Motor neuron (in vitro differentiated cells): ENCODE data around the gene RBMS3. TPM values are rescaled to one million over a fixed set of nuclear protein-coding genes. Genes with fewer than 3 reads are reported as not detected.

Experiments used
- ATAC-seq, 8 experiments: fragments of 200-7000 bp; cut with Tn5 transposase; replicated peaks in 6 of 8; 2 replicates each; pipeline ENCODE4 v1.8.0; 2021; ENCODE audit warnings: mild to moderate bottlenecking in 8 of 8, moderate library complexity in 8 of 8
- H3K27ac ChIP-seq, 2 donors: fragments of 250-450 bp; sonication (Bioruptor Pico); 2 replicates each; pipeline ENCODE4 v1.9.0; 2021; ENCODE audit warnings: antibody characterized with exemption in 2 of 2, mild to moderate bottlenecking in 2 of 2, moderate library complexity in 1 of 2
- H3K4me1 ChIP-seq, 2 donors: fragments of 250-450 bp; sonication (Bioruptor Pico); replicated peaks in 1 of 2; 2 replicates each; pipeline ENCODE4 v1.6.1; 2021; ENCODE audit warnings: antibody characterized with exemption in 2 of 2, mild to moderate bottlenecking in 2 of 2, moderate library complexity in 1 of 2
- H3K4me3 ChIP-seq, 5 donors: fragments of 250-450 bp; sonication (Bioruptor Pico); 2 replicates each; pipeline ENCODE4 v1.9.0; 2021; ENCODE audit warnings: antibody characterized with exemption in 5 of 5, mild to moderate bottlenecking in 5 of 5, moderate library complexity in 4 of 5
- WGBS, 10 experiments: fragments of 450-650 bp; shearing (Covaris generic); methylation state at CpG; one replicate each; pipeline ENCODE4 v1.0.0; 2022; 5-methylcytosine and 5-hydroxymethylcytosine counted together
- in situ Hi-C, 9 experiments: fragments of 400-800 bp; cut with MboI; loops; one replicate each; pipeline ENCODE4 v1.15.0; 2021; ENCODE audit warnings: low sequenced_read_pairs in 9 of 9, low pct_unique_long_range_greater_than_20kb in 2 of 9; ENCODE audit not compliant: unreplicated experiment in 9 of 9
- total RNA-seq, 8 experiments: library from RNA; unstranded; fragments of 300-600 nt; gene quantifications; 2 replicates each; pipeline versions ENCODE4 v1.2.3 to v1.2.4, GENCODE V29; 2022

Gene RBMS3
- total RNA-seq, 8 experiments from 2014 or later, result 11.0 to 63.7 (median 16.7) TPM

- no peak overlapping the region for H3K27ac ChIP-seq
- peaks cover 0 to 27% of the 10 kb centered on the region in 2 donors for H3K4me1 ChIP-seq
- in situ Hi-C loops, result no loop called here
- no peak for ATAC-seq
- 92 to 100% (median 100%) methylated on average over 1 to 2 of the region's 2 CpGs; no CpG with 5 or more reads in 1 of the 10 experiments for whole genome bisulfite sequencing, 10 experiments
- H3K4me3 ChIP-seq, result no peak overlapping the region
Measured at GRCh38 chr3:29416514-29416913, 135.6 kb downstream of the RBMS3 start.

- peaks cover 0 to 12% of the 10 kb centered on the region in 2 donors for H3K4me1 ChIP-seq
- no peak for ATAC-seq
- no peak overlapping the region for H3K4me3 ChIP-seq
- in situ Hi-C loops, result no loop called here
- H3K27ac ChIP-seq, result no peak overlapping the region
- WGBS, 10 experiments, result 76 to 100% (median 87%) methylated on average over 1 to 6 of the region's 6 CpGs
Measured at GRCh38 chr3:29420106-29420505, 139.2 kb downstream of the RBMS3 start.

GRCh38 chr3:29426302-29427226 lies 145.7 kb downstream of the RBMS3 start:
- ATAC-seq, result peak in 2 of 8 experiments; percentile 33 to 45
- Histone ChIP-seq H3K27ac (no peak overlapping the region), H3K4me1 (peaks cover 6 to 19% of the 10 kb centered on the region in 2 donors), H3K4me3 (no peak overlapping the region)
- in situ Hi-C loops, result no loop called here
- 58 to 100% (median 95%) methylated on average over 1 to 2 of the region's 2 CpGs; no CpG with 5 or more reads in 2 of the 10 experiments for WGBS, 10 experiments

GRCh38 chr3:29427266-29428103 lies 146.6 kb downstream of the RBMS3 start:
- no peak overlapping the region for H3K27ac ChIP-seq
- in situ Hi-C loops, result no loop called here
- 41 to 100% (median 89%) methylated on average over 3 to 7 of the region's 7 CpGs; no CpG with 5 or more reads in 2 of the 10 experiments for WGBS, 10 experiments

GRCh38 chr3:29429055-29429679 lies 148.3 kb downstream of the RBMS3 start:
- peaks cover 6 to 19% of the 10 kb centered on the region in 2 donors for H3K4me1 ChIP-seq
- H3K4me3 ChIP-seq, result no peak overlapping the region
- H3K27ac ChIP-seq, result no peak overlapping the region
- peak in 4 of 8 experiments; percentile 22 to 63 (median 46) for ATAC-seq
- in situ Hi-C loops, result no loop called here
- WGBS, 10 experiments, result 50 to 100% (median 74%) methylated on average over 1 to 4 of the region's 4 CpGs

More at GRCh38 chr3:29427266-29428103, 146.6 kb downstream of the RBMS3 start:
- ATAC-seq, result peak in 1 of 8 experiments; percentile 68
- Histone ChIP-seq H3K4me3 (no peak overlapping the region), H3K4me1 (peaks cover 6 to 19% of the 10 kb centered on the region in 2 donors)

GRCh38 chr3:29430558-29430971 lies 149.7 kb downstream of the RBMS3 start:
- ATAC-seq, result peak in 2 of 8 experiments; percentile 37 to 66
- peaks cover 6 to 19% of the 10 kb centered on the region in 2 donors for H3K4me1 ChIP-seq
- in situ Hi-C loops, result no loop called here
- H3K4me3 ChIP-seq, result no peak overlapping the region
- 11 to 40% (median 34%) methylated on average over 1 of the region's 1 CpG; no CpG with 5 or more reads in 6 of the 10 experiments for WGBS, 10 experiments
- H3K27ac ChIP-seq, result no peak overlapping the region

- in situ Hi-C loops, result no loop called here
- H3K4me3 ChIP-seq, result no peak overlapping the region
- peak in 2 of 8 experiments; percentile 54 to 75 for ATAC-seq
- no peak overlapping the region for H3K27ac ChIP-seq
- H3K4me1 ChIP-seq, result peaks cover 4 to 7% of the 10 kb centered on the region in 2 donors
Measured at GRCh38 chr3:29436612-29437323, 155.9 kb downstream of the RBMS3 start.

- WGBS, 10 experiments, result 92 to 100% (median 98%) methylated on average over 2 to 3 of the region's 3 CpGs
- H3K27ac ChIP-seq, result no peak overlapping the region
- ATAC-seq, result no peak
- no peak overlapping the region for H3K4me3 ChIP-seq
- H3K4me1 ChIP-seq, result peaks cover 4 to 7% of the 10 kb centered on the region in 2 donors
- in situ Hi-C loops, result no loop called here
Measured at GRCh38 chr3:29438580-29438979, 157.7 kb downstream of the RBMS3 start.

- WGBS, 10 experiments, result 17 to 93% (median 40%) methylated on average over 1 to 12 of the region's 13 CpGs
- H3K27ac ChIP-seq, result no peak overlapping the region
- in situ Hi-C loops, result no loop called here
- H3K4me3 ChIP-seq, result peak overlapping the region in 3 of 5 donors; percentile 20 to 38 (median 38)
- peak in 6 of 8 experiments; percentile 82 to 100 (median 99) for ATAC-seq
- peaks cover 4 to 7% of the 10 kb centered on the region in 2 donors for H3K4me1 ChIP-seq
Measured at GRCh38 chr3:29440413-29441305, 159.8 kb downstream of the RBMS3 start.

GRCh38 chr3:29441422-29441821 lies 160.6 kb downstream of the RBMS3 start:
- H3K27ac ChIP-seq, result no peak overlapping the region
- H3K4me3 ChIP-seq, result no peak overlapping the region
- peaks cover 4 to 7% of the 10 kb centered on the region in 2 donors for H3K4me1 ChIP-seq
- ATAC-seq, result no peak
- WGBS, 10 experiments, result 24 to 100% (median 75%) methylated on average over 1 to 3 of the region's 3 CpGs; no CpG with 5 or more reads in 1 of the 10 experiments
- in situ Hi-C loops, result no loop called here

GRCh38 chr3:29447946-29448627 lies 167.2 kb downstream of the RBMS3 start:
- Histone ChIP-seq H3K4me3 (no peak overlapping the region), H3K27ac (no peak overlapping the region), H3K4me1 (peaks cover 5 to 6% of the 10 kb centered on the region in 2 donors)
- WGBS, 10 experiments, result 38 to 96% (median 80%) methylated on average over 2 to 9 of the region's 9 CpGs
- peak in 4 of 8 experiments; percentile 16 to 67 (median 49) for ATAC-seq
- in situ Hi-C loops, result no loop called here
